Neural cell (in vitro differentiated cells): Measurements from ENCODE around the gene GON7.
"Not testable (repeated sequence)": the region's sequence is repeated elsewhere in the genome, so short reads cannot be mapped to it uniquely, and the experiment has no call there.

Experiments used
- POLR2AphosphoS5 ChIP-seq: IDR thresholded peaks from 2 replicates; pipeline ENCODE4 v1.6.1; 2012
- RAD21 ChIP-seq: fragments of 450-650 bp; conservative IDR thresholded peaks from 2 replicates; pipeline ENCODE4 v1.6.1; 2014; ENCODE audit warnings: antibody characterized with exemption, mild to moderate bottlenecking, moderate library complexity
- TAF1 ChIP-seq: IDR thresholded peaks from 2 replicates; pipeline ENCODE4 v1.6.1; 2012; ENCODE audit warnings: low read depth
- TF ChIP-seq, protein P1 (sequence below): fragments of 450-650 bp; IDR thresholded peaks from 2 replicates; pipeline ENCODE4 v1.5.1; 2014; ENCODE audit warnings: antibody characterized with exemption, mild to moderate bottlenecking, moderate library complexity; ENCODE audit not compliant: poor library complexity, severe bottlenecking
- TF ChIP-seq, protein P2 (sequence below): IDR thresholded peaks from 2 replicates; pipeline ENCODE4 v1.6.1; 2012; ENCODE audit warnings: borderline replicate concordance

DNA sequence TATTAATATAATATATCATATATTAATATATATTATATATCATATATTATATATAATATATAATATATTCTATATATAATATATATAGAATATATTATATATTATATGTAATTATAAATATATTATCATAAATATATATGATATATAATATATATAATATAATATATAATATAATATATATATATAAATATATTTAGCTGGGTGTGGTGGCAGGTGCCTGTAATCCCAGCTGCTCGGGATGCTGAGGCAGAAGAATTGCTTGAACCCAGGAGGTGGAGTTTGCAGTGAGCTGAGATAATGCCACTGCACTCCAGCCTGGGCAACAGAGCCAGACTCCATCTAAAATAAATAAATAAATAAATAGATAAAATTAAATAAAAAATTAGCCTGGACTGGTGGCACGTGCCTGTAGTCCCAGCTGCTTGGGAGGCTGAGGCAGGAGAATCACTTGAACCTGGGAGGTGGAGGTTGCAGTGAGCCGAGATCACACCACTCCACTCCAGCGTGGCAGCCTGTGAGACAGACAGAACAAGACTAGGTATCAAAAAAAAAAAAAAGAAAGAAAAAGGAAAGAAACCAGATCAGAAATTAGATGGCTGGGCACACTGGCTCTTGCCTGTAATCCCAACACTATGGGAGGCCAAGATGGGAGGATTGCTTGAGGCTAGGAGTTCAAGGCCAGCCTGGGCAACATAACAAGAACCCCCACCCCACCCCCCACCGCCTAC, 47.1 kb downstream of the GON7 start:
- TF ChIP-seq POLR2AphosphoS5, RAD21, TAF1: not testable (repeated sequence)
- TF ChIP-seq, protein P1, sequence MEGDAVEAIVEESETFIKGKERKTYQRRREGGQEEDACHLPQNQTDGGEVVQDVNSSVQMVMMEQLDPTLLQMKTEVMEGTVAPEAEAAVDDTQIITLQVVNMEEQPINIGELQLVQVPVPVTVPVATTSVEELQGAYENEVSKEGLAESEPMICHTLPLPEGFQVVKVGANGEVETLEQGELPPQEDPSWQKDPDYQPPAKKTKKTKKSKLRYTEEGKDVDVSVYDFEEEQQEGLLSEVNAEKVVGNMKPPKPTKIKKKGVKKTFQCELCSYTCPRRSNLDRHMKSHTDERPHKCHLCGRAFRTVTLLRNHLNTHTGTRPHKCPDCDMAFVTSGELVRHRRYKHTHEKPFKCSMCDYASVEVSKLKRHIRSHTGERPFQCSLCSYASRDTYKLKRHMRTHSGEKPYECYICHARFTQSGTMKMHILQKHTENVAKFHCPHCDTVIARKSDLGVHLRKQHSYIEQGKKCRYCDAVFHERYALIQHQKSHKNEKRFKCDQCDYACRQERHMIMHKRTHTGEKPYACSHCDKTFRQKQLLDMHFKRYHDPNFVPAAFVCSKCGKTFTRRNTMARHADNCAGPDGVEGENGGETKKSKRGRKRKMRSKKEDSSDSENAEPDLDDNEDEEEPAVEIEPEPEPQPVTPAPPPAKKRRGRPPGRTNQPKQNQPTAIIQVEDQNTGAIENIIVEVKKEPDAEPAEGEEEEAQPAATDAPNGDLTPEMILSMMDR, result not testable (repeated sequence)
- TF ChIP-seq, protein P2, sequence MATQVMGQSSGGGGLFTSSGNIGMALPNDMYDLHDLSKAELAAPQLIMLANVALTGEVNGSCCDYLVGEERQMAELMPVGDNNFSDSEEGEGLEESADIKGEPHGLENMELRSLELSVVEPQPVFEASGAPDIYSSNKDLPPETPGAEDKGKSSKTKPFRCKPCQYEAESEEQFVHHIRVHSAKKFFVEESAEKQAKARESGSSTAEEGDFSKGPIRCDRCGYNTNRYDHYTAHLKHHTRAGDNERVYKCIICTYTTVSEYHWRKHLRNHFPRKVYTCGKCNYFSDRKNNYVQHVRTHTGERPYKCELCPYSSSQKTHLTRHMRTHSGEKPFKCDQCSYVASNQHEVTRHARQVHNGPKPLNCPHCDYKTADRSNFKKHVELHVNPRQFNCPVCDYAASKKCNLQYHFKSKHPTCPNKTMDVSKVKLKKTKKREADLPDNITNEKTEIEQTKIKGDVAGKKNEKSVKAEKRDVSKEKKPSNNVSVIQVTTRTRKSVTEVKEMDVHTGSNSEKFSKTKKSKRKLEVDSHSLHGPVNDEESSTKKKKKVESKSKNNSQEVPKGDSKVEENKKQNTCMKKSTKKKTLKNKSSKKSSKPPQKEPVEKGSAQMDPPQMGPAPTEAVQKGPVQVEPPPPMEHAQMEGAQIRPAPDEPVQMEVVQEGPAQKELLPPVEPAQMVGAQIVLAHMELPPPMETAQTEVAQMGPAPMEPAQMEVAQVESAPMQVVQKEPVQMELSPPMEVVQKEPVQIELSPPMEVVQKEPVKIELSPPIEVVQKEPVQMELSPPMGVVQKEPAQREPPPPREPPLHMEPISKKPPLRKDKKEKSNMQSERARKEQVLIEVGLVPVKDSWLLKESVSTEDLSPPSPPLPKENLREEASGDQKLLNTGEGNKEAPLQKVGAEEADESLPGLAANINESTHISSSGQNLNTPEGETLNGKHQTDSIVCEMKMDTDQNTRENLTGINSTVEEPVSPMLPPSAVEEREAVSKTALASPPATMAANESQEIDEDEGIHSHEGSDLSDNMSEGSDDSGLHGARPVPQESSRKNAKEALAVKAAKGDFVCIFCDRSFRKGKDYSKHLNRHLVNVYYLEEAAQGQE, result not testable (repeated sequence)
